H1 (cell line): ENCODE data around the gene KLC4. TPM values are rescaled to one million over a fixed set of nuclear protein-coding genes. Genes with fewer than 3 reads are reported as not detected.

Experiments used
- CTCF ChIA-PET: fragments of 300-600 bp; sonication (Branson Sonifier 250); formaldehyde crosslinking; loops from one replicate; lab custom pipeline; 2021; ENCODE audit not compliant: partially characterized antibody; lab: Charles Lee
- POLR2A ChIA-PET: fragments of 300-600 bp; sonication (Branson Sonifier 250); formaldehyde crosslinking; loops from one replicate; lab custom pipeline; 2021; ENCODE audit warnings: inconsistent platforms; ENCODE audit not compliant: partially characterized antibody; lab: Charles Lee
- DNase-seq, 2 experiments: peaks; one replicate each; pipeline versions ENCODE4 v3.0.0 to v3.0.0-alpha.2; 2010 to 2022; ENCODE audit warnings: low spot score in 2 of 2, low read depth in 1 of 2, mixed read lengths in 1 of 2
- FAIRE-seq: peaks from 2 replicates; lab custom pipeline; 2011; peaks lifted over from hg19 to GRCh38; lab: Jason Lieb, UNC
- H2AFZ ChIP-seq: 2 replicates; pipeline ENCODE4 v1.8.1; 2012; ENCODE audit warnings: low read length, inconsistent platforms
- H2AK5ac ChIP-seq: 2 replicates; pipeline ENCODE4 v1.6.1; 2013; ENCODE audit warnings: low read depth, low read length
- H2BK120ac ChIP-seq: replicated peaks from 2 replicates; pipeline ENCODE3; 2013; ENCODE audit warnings: low read depth, low read length, inconsistent platforms
- H2BK12ac ChIP-seq: 2 replicates; pipeline ENCODE4 v1.6.1; 2013; ENCODE audit warnings: low read depth, low read length
- H2BK15ac ChIP-seq: 2 replicates; pipeline ENCODE4 v1.6.1; 2013; ENCODE audit warnings: low read length
- H2BK20ac ChIP-seq: 2 replicates; pipeline ENCODE4 v1.6.1; 2013; ENCODE audit warnings: low read length
- H2BK5ac ChIP-seq: 2 replicates; pipeline ENCODE4 v1.6.1; 2013; ENCODE audit warnings: low read depth, low read length
- H3K14ac ChIP-seq: 2 replicates; pipeline ENCODE4 v1.6.1; 2013; ENCODE audit warnings: inconsistent platforms; ENCODE audit not compliant: insufficient read length
- H3K18ac ChIP-seq: 2 replicates; pipeline ENCODE4 v1.6.1; 2013; ENCODE audit warnings: low read length; ENCODE audit errors: extremely low read depth
- H3K23ac ChIP-seq: 2 replicates; pipeline ENCODE4 v1.6.1; 2013; ENCODE audit warnings: inconsistent platforms; ENCODE audit not compliant: insufficient read length
- H3K23me2 ChIP-seq: 2 replicates; pipeline ENCODE4 v1.6.1; 2013; ENCODE audit warnings: low read depth, low read length
- H3K27ac ChIP-seq: 2 replicates; pipeline ENCODE4 v1.6.1; 2011; ENCODE audit warnings: low read depth, low read length, inconsistent platforms
- H3K27me3 ChIP-seq, 4 experiments: replicated peaks in 1 of 4; 1 replicate in 1 of 4; 2 replicates in 3 of 4; pipeline versions ENCODE4 v1.6.1 to v1.8.1; 2011 to 2013; ENCODE audit warnings: low read length in 3 of 4, mild to moderate bottlenecking in 3 of 4, inconsistent platforms in 2 of 4, mixed read lengths in 2 of 4, moderate library complexity in 1 of 4; ENCODE audit not compliant: control insufficient read depth in 3 of 4, insufficient read depth in 3 of 4; ENCODE audit errors: extremely low read depth in 1 of 4
- H3K36me3 ChIP-seq, 4 experiments: 2 replicates each; pipeline versions ENCODE4 v1.6.1 to v1.8.1; 2011 to 2013; ENCODE audit warnings: mild to moderate bottlenecking in 4 of 4, low read length in 3 of 4, moderate library complexity in 2 of 4, control low read depth in 1 of 4, inconsistent platforms in 1 of 4; ENCODE audit not compliant: insufficient read depth in 4 of 4, control insufficient read depth in 2 of 4
- H3K4ac ChIP-seq: replicated peaks from 2 replicates; pipeline ENCODE3; 2013; ENCODE audit warnings: low read length, low read depth, mixed read lengths, inconsistent platforms; ENCODE audit not compliant: insufficient read length
- H3K4me1 ChIP-seq, 4 experiments: replicated peaks in 1 of 4; 1 replicate in 1 of 4; 2 replicates in 3 of 4; pipeline versions ENCODE4 v1.6.1 to v1.8.1; 2011 to 2013; ENCODE audit warnings: low read length in 3 of 4, inconsistent platforms in 2 of 4, mixed read lengths in 1 of 4; ENCODE audit not compliant: insufficient read depth in 4 of 4, control insufficient read depth in 3 of 4
- H3K4me2 ChIP-seq, 2 experiments: 2 replicates each; pipeline versions ENCODE4 v1.6.1 to v1.8.1; 2011 to 2013; ENCODE audit warnings: low read depth in 2 of 2, low read length in 2 of 2, control low read depth in 1 of 2, inconsistent platforms in 1 of 2, mild to moderate bottlenecking in 1 of 2; ENCODE audit not compliant: insufficient read depth in 1 of 2
- H3K4me3 ChIP-seq, 4 experiments: fragments of 200-600, 300-600 bp in 1 of 4; sonication (generic), shearing (Covaris generic), sonication (Bioruptor Twin) in 1 of 4; 2 replicates each; pipeline versions ENCODE4 v1.5.1 to v1.8.1; 2011 to 2016; ENCODE audit warnings: low read length in 4 of 4, low read depth in 3 of 4, control low read depth in 2 of 4, inconsistent platforms in 2 of 4, mild to moderate bottlenecking in 2 of 4, mixed read lengths in 1 of 4, moderate library complexity in 1 of 4; ENCODE audit not compliant: insufficient read depth in 2 of 4; ENCODE audit errors: extremely low read depth in 1 of 4
- H3K56ac ChIP-seq: replicated peaks from 2 replicates; pipeline ENCODE3; 2013; ENCODE audit warnings: low read depth, mild to moderate bottlenecking, mixed read lengths, low read length, inconsistent platforms; ENCODE audit not compliant: insufficient read length
- H3K79me1 ChIP-seq: 2 replicates; pipeline ENCODE4 v1.6.1; 2013; ENCODE audit warnings: low read depth, low read length, control low read depth
- H3K79me2 ChIP-seq, 2 experiments: 2 replicates each; pipeline versions ENCODE4 v1.6.1 to v1.8.1; 2012 to 2013; ENCODE audit warnings: low read length in 2 of 2, mild to moderate bottlenecking in 2 of 2, inconsistent platforms in 1 of 2; ENCODE audit not compliant: insufficient read depth in 2 of 2, control insufficient read depth in 1 of 2
- H3K9ac ChIP-seq, 4 experiments: replicated peaks in 1 of 4; 1 replicate in 1 of 4; 2 replicates in 3 of 4; pipeline versions ENCODE4 v1.6.1 to v1.8.1; 2011 to 2013; ENCODE audit warnings: low read depth in 3 of 4, low read length in 3 of 4, control low read depth in 2 of 4, mild to moderate bottlenecking in 2 of 4, moderate library complexity in 2 of 4, inconsistent platforms in 1 of 4; ENCODE audit errors: extremely low read depth in 1 of 4
- H3K9me3 ChIP-seq, 2 experiments: 2 replicates each; pipeline versions ENCODE4 v1.6.1 to v1.8.1; 2012 to 2013; ENCODE audit warnings: mild to moderate bottlenecking in 2 of 2, moderate library complexity in 2 of 2, control low read depth in 1 of 2, inconsistent platforms in 1 of 2, low read depth in 1 of 2, low read length in 1 of 2, mixed read lengths in 1 of 2; ENCODE audit not compliant: insufficient read depth in 2 of 2
- H4K20me1 ChIP-seq, 2 experiments: replicated peaks in 1 of 2; 2 replicates each; pipeline versions ENCODE3 to v1.8.1; 2011 to 2013; ENCODE audit warnings: inconsistent platforms in 2 of 2, low read length in 2 of 2, mild to moderate bottlenecking in 1 of 2; ENCODE audit not compliant: insufficient read depth in 2 of 2, control insufficient read depth in 1 of 2
- H4K5ac ChIP-seq: 2 replicates; pipeline ENCODE4 v1.6.1; 2013; ENCODE audit warnings: low read length, low read depth, mixed read lengths, inconsistent platforms; ENCODE audit not compliant: insufficient read length
- H4K8ac ChIP-seq: 2 replicates; pipeline ENCODE4 v1.8.0; 2013; ENCODE audit warnings: mild to moderate bottlenecking, moderate library complexity, low read length, inconsistent platforms; ENCODE audit not compliant: insufficient read depth; ENCODE audit errors: extremely low read depth
- H4K91ac ChIP-seq: replicated peaks from 2 replicates; pipeline ENCODE3; 2013; ENCODE audit warnings: low read length, mixed read lengths, inconsistent platforms; ENCODE audit not compliant: insufficient read length
- ASH2L ChIP-seq: fragments of 200-600, 300-600 bp; sonication (generic); IDR thresholded peaks from one replicate; pipeline ENCODE4 v1.7.1; 2017; ENCODE audit warnings: low read length
- CTBP2 ChIP-seq: IDR thresholded peaks from 2 replicates; pipeline ENCODE4 v1.7.0; 2011; ENCODE audit warnings: borderline replicate concordance, mild to moderate bottlenecking, moderate library complexity, mixed read lengths, low read length; ENCODE audit not compliant: insufficient read depth, insufficient read length
- WGBS, 2 experiments: shearing (Covaris generic) in 1 of 2; methylation state at CpG; one replicate each; pipeline versions ENCODE4 v1.1.6 to v1.1.7; 2013 to 2015; ENCODE audit warnings: low lambda C conversion rate in 2 of 2, mixed read lengths in 2 of 2, inconsistent platforms in 1 of 2, low coverage in 1 of 2, missing lambda C conversion rate in 1 of 2; ENCODE audit not compliant: insufficient replicate concordance in 2 of 2, insufficient coverage in 1 of 2, insufficient read length in 1 of 2; ENCODE audit errors: extremely low coverage in 1 of 2, missing lambda C conversion rate in 1 of 2; 5-methylcytosine and 5-hydroxymethylcytosine counted together
- polyA plus RNA-seq, 7 experiments: library from polyadenylated mRNA; depleted of rRNA in 3 of 7; stranded (reverse) in 5 of 7; unstranded in 2 of 7; fragments of >200 nt in 5 of 7; fragments of 200-250 nt in 2 of 7; gene quantifications; 1 replicate in 5 of 7; 2 replicates in 1 of 7; 4 replicates in 1 of 7; pipeline versions ENCODE4 v1.2.1 to v1.2.3, GENCODE V29; 2011 to 2013; ENCODE audit warnings: missing spikeins in 2 of 7, mixed read lengths in 2 of 7
- total RNA-seq: library from RNA; stranded (reverse); fragmentation: NEBNext Ultra II Directional; extraction: Animal tissue kit (Norgen Biotek cat#: 25700); gene quantifications from 2 replicates; pipeline ENCODE4 v1.2.1, GENCODE V29; 2021

The KLC4 gene
- total and polyA plus RNA-seq, 2 of the 8 experiments (the other 6 are each of a cell fraction or from before 2014, with no cell fraction given), result 15.7 to 28.5 TPM

DNA sequence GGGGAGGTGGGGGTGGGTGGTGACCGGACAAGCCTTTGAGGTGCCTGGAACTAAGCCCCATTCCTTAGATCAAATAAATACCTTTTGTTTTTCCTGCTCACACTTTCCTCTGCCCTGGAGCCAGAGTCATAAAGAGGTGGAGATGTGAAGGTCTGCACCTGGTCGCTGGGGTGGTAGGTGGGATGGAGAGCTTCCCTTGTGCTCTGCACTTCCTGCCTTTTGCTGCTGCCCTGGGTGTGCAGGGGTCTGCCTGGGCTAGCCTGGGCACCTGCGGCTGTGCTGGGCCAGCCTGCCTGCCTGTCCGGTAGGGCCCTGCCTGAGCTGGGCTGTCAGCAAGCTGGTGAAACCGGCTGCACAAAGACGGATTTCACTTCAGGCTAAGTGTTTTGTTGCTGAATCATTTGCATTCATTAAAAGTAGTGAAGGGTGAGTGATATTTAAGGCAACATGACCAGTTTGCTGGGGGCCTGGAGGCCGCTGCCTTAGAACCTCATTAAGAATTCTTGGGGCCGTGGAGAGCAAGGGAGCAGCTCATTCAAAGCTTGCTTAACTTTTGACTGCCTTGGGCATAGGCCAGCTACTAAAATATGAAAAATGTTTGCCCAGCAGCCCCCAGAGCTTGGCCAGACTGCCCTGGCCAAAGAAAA lies 37.1 kb downstream of the KLC4 start:
- DNase-seq (no peak), FAIRE-seq (no peak)
- Histone ChIP-seq H3K9ac (no peak overlapping the region; a peak in 2 of 7 replicates), H3K27me3 (no peaks in the 10 kb centered on the region), H3K18ac (peak overlapping the region; percentile 51), H2AFZ (no peak overlapping the region), H3K14ac (no peak overlapping the region), H2BK12ac (peak overlapping the region; percentile 68; the same call in 1 of the 2 replicates), H3K23me2 (no peaks in the 10 kb centered on the region), H3K36me3 (no peaks in the 10 kb centered on the region), H3K23ac (no peak overlapping the region), H4K91ac (peak overlapping the region; percentile 85), H3K79me1 (peaks cover 15% of the 10 kb centered on the region), H3K79me2 (peaks cover 7 to 83% of the 10 kb centered on the region in 2 experiments), H2BK5ac (peak overlapping the region; percentile 82), H3K9me3 (no peaks in the 10 kb centered on the region), H3K27ac (peak overlapping the region; percentile 40; the same call in 1 of the 2 replicates), H3K4me3 (no peak overlapping the region), H3K56ac (no peak overlapping the region), H2BK15ac (0 out of 2 replicates have a peak overlapping the region, but pooled peaks have one; percentile 29), H2BK120ac (no peak overlapping the region), H4K20me1 (peaks cover 0 to 2% of the 10 kb centered on the region in 2 experiments), H3K4me1 (peaks cover 10 to 23% (median 14%) of the 10 kb centered on the region in 4 experiments; a peak in 6 of 7 replicates), H3K4me2 (peak overlapping the region; percentile 13 to 28; a peak in 1 of 4 replicates), H2BK20ac (no peak overlapping the region), H4K5ac (peak overlapping the region; percentile 62), H2AK5ac (peak overlapping the region; percentile 59; the same call in 1 of the 2 replicates), H4K8ac (peak overlapping the region; percentile 37; the same call in 1 of the 2 replicates), H3K4ac (peak overlapping the region; percentile 36)
- WGBS, 2 experiments, result 48% methylated on average over 8 of the region's 8 CpGs; no CpG with 5 or more reads in 1 of the 2 experiments
- ChIA-PET POLR2A (interaction anchor here (0.5 to 3.2 kb wide), 10 partner anchors 8 to 74 kb away, joined by 3 to 13 read pairs (median 4); partner anchors contain the start of gene PTK7), CTCF (interaction anchor here (0.7 to 2.4 kb wide), 9 partner anchors 10 to 206 kb away, joined by 3 to 11 read pairs (median 5); partner anchors contain the start of gene PTK7)
- no peak for TF ChIP-seq CTBP2
- TF ChIP-seq ASH2L, result peak; percentile 12
